GM21528 (cell line): ENCODE results near the gene TFEB.

Source experiments
- ATAC-seq: cut with Tn5 transposase; IDR thresholded peaks from one replicate; pipeline ENCODE4 v1.9.1; 2021; ENCODE audit warnings: mild to moderate bottlenecking, moderate library complexity; ENCODE audit not compliant: unreplicated experiment, low FRiP score

The TFEB gene

DNA sequence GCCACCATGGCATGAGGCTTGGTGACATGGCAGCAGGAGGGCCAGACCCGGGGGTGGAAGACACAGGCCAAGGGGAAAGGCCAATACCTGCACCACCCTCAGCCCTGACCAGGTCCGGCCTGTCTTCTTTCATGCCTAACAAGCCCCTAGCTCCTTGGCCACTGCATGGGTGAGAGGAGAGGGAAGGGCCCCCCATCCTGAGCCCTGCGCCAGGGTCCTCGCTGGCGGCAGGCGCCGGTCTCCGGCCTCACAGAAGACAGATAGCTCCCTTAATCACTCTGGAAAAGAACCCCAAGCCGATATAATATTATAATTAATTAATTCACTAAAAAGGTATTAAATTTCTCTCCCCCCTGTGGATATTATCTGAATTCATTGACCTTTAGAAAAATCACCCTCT is 55.7 kb downstream of the TFEB start:
- no peak for ATAC-seq

DNA sequence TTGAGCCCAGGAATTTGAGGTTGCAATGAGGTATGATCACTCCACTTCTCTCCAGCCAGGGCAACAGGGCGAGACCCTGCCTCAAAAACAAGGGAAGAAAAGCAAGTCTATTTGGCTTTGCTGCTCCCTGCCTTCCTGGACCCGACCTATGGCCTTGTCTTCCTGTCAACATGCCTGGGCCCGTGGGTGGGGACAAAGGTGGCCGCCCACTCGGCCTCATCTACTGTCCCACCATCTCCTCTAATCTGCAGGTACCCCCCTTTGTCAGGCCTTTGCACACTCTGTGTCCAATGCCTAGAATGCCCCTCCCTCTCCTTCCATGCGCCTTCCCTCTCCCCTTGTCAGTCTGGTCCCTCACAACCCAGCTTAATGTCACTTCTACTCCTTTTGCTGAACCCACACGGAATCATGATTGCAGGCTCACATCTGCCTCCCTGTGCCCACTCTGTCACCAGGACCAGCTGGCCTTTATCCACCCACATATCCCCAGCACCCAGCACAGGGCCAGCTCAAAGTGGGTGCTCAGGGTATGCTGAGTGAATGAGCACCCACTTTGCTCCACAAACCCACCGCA is 56.8 kb downstream of the TFEB start:
- no peak for ATAC-seq

DNA sequence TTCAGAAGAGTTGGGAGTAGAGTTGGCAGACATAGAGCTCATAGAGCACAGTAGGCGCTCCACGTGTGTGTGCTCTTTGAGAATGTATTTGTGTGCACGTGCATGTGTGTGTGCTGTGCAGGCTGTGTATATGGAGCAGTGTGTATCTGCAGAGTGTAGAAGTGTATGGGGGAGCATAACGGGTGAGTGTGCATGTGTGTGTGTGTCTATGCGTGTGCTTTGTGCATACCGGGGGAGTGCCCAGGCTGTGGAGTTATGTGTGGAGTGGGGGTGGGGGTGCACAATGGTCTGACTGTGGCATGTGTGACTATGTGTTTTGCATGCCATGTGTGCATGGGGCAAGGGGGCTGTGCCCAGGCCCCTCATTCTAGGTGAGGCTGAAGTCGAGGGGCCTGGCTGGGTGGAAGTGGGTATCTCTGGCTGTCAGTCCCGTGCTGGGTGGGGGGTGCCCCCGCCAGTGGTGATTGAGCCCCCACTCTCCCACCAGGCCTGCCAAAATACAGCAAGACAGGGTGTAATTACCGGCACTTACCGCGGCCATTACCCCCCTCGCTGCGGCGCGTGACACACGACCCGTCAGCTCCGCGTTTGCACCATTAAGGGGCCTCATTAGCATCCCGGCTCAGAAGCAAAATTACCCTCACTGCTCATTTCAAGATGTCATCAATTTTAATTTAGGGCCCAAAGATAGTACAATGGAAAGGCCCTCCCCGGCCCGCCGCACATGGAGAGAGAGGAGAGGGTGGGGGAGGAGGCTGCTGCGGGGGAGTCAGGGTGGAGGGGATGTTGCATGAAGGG is 58.1 kb downstream of the TFEB start:
- no peak for ATAC-seq

DNA sequence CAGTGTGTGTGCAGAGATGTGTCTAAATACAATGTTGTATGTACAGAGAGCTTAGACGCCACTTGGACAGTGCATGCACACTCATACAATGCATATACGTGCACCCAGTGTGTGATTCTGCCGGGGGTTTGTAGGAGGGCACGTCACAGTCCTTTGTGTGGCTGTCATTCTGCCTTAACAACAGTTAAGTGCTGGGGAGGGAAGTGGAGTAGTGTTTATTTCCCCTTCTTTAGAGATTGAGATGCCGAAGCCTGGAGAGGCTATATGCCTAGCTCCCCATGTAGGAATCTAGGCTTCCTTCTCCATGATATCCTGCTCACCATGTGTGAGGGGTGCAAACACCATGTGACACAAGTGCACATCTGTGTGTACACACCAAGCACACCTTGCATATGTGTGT is 59.0 kb downstream of the TFEB start:
- no peak for ATAC-seq

DNA sequence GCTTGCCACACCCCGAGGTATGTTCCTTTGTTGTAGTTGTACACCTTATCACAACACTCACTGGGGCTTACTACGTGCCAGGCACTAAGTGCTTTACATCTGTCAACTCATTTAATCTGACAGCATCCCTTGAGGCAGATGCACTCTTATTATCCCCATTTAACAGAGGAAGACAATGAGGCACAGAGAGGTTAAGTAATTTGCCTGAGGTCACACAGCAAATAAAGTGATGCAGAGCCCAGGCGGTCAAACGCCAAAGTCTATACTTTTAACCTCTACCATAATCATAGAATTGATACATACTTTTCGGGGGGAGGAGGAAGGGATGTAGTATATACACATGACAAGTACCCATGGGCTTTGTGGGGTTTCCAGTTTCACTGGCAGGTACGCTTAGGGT is 59.4 kb downstream of the TFEB start:
- ATAC-seq, result no peak

DNA sequence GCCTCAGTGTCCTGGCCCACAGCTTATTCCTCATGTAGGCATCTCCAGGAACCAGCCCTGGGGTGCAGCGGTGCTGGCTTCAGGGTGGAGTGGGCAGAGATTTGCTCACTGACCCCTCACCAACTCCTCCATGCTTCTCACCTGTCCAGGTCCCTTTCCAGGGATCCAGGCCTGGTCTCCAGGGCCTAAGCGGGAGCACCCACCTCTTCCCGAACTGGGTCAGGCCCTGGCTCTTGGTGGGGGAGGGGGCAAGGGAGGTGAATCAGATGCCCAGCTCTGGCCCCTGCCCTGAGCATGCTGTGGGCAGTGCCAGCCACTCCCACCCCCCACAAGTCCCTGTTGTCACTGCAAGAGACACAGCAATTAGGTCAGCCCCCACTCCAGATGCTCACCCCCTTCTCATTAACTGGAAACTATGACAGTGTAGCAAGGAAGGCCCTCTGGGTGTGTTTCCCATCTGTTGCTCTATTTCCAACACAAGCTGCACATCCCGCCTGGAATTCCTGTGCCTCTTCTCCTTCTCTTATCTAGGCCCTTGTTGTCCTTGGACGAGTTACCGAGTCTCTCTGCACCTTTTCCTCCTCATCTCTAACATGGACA is 60.1 kb downstream of the TFEB start:
- no peak for ATAC-seq

DNA sequence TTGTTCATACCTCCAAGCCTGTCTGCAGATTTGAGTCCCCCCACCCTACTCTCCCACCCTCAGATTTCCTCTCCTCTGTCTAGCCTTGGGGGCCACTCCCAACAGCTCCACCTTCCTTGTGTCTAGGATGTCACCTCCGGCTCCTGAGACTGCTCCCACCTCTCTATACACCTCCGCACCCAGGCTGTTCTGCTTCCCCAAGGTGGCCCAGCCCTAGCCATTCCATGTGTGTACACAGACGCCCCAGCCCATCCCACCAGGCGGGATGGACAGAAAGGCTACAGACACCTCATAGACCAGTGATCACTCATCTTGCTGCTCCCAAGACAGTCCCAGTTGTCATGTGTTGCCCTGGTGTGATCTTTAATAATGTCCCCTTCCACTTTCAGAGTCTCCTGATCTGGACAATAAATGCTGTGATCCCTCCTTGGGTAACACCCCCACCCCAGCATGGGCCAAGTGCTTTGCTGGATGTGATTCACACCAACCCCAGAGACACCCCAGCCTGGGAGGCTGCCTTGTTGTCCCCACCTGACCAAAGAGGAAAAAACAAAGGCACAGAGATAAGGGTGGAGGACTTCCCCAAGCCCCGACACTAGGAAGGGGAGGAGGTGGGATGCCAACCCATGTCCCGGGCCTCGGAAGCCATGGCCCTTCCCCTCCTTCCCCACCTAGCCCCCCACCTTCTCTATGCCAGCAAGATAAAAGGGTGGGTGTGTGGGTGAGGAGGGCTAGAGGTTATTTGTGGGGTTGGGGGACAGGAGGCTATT is 61.0 kb downstream of the TFEB start:
- no peak for ATAC-seq

DNA sequence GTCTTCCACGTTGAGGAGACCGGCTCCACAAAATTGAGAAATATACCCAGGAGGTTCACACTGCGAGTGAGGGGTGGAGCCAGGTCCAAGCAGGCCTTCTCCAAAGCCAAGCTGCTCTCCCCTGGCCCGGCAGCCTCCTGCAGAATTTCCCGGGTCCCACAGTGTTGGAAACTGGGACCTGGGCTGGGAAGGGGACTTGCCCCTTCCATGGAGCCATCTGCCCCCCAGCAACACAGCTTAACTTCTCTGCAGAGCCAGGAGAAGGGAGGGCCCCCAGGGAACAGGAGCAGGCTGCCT is 61.8 kb downstream of the TFEB start:
- ATAC-seq, result no peak

DNA sequence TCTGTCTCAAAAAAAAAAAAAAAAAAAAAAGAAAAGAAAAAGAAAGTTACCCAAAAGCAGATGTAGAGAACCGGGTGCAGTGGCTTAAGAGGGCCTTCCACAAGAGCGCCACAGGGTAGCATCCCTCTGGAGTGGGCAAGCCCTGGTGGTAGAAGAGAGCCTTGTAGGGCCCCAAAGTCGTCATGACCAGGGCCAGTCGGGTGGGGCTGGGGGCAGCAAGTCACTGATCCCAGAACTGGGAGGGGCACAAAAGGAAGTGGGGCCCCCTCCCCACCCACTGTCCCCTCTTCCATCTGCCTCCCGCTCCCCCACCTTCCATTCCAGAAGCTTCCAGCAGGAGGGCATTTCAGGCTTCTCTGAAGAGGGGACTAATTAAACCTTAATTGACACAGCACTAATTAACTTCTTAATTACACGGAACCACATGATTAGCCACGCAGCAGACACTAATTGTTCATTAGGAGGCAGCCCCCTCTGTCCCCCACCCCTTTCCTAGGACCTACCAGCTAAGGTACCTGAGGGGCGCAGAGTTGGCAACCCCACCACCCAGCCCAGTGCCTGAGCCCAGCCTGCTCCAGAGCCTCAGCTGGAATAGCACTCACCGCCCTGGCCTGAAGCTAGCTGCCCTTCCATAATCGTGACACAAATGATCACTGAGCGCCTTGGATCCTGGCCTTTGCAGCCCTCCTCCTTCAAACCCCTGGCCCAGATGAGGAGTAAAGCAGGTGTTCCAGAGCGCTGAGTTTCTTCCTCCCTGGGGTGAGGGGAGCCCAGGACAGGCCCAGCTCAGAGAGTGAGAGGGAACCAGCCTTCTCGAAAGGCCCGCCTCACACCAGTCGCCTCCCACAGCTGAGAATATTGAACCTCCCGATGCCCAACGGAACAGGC is 62.3 kb downstream of the TFEB start:
- no peak for ATAC-seq

DNA sequence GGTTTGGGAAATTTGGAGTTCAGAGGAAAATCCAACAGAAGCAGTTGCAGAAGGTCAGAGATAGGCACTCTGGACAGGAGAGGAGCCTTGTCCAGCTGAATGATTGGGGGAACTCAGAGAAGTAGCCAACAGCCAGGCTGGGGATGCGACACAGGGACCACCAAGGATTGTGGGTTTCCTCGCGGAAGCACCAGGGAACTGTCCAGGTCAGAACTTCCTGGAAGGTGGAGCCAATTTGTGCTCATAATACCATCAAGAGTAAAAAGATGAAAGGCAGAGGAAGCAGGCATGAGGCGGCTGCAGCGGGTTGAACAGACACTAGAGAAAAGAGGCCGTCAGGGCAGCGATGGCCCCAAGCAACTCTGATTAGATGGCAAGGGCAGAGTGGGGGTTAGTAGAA is 63.4 kb downstream of the TFEB start:
- ATAC-seq, result no peak

DNA sequence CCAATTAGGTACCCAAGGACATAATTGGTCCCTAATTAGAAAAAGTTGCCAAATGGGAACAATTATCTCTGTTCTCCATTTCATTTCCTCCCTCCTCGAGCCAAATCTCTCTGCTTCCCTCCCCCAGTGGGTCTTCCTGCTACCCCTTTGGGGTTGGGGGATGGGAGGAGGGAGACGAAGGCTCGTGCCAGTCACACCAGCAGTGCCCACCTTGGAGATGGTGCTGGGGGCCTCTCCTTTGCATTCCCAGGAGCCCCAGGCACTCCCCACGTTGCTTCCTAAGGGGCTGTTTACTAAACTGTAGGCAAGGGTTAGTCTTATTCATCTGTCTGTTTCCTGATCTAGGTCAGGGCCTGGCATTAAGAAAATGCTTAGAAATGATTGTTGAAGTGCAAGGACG is 64.0 kb downstream of the TFEB start:
- ATAC-seq, result no peak

DNA sequence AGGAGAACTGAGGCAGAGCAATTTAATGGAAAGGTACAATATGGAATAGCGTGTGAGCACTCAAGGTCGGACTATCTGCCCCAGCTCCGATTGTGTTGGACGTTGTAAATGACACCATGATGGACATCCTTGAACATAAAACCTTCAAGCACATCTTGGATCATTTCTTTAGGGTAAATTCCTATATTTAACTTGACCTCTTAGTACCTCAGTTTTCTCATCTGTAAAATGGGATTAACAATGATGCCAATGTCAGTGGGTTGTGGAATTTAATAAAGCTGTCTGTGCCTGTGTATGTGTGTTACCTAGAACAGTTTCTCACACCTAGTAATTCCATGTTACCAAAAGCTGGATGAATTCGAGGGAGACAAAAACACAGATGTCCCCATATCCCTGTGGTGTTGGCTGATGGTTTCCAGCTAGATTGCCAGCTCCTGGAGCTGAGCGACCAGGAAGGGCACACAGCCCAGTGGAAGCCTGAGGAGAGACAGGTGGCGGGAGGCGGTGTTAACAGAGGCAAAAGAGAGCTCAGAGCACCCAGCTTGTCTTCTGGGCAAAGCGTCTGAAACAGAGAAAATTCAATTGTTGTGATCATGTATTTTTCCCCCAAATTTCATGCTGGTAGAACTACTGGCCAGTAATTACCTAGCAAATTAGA is 64.6 kb downstream of the TFEB start:
- no peak for ATAC-seq

DNA sequence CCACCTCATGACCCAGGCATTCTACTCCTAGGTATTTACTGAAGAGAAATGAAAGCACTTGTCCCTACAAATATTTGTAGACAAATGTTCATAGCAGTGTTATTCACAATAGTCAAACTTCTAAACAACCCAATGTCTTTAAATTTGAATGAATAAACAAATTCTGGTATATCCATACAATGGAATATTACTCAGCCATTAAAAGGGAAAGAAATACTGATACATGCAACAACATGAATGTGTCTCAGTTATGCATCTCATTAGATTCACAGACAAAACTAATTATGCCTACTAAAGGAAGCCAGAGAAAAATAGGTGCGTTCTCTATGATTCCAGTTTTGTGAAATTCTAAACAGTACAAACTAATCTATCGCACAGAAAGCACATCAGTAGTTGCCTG is 66.4 kb downstream of the TFEB start:
- no peak for ATAC-seq

DNA sequence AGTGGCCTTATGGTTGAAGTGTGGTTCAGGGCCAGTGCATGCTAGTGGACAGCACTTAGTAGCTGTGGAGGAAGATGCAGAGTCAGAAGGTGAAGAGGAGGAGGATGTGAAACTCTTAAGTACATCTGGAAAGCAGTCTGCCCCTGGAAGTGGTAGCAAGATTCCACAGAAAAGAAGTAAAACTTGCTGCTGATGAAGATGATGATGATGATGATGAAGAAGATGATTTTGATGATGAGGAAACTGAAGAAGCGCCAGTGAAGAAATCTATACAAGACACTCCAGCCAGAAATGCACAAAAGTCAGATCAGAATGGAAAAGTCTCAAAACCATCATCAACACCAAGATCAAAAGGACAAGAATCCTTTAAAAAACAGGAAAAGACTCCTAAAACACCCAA is 68.2 kb downstream of the TFEB start:
- ATAC-seq, result no peak

DNA sequence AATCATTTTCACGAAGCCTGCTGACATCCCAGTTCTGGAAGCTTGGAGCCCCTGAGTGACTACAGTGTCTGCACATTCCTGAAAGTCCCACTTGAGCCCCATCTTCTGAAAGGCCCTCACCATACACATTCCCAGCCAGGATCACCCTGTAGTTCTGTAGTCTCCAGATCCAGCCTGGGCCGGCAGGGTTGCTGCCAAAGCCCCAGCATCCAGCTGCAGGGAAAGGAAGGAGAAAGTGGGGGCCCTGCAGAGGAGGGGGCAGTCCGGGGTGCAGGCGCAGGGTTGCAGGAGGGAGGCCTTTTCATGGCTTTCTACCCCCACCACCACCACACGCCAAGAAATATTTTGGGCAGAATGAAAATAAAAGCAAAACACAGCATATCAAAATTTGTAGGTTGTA is 71.1 kb downstream of the TFEB start:
- no peak for ATAC-seq

DNA sequence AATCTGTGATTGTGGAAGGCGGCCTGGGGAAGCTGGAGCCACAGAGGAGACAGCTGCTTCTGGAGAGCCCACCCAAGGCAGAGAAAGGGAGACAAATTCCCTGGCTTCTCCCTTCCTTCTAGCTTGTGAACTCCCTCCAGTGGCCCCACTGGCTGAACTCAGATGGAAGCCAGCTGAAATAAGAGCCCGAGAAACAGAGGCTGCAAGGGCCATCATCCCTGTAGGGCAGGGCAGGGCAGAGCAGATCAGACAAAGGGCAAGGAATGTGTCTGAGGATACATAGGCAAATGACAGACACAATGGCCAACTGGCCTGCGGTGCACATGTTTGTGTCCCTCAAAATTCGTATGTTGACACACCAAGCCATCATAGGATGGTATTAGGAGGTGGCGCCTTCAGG is 71.8 kb downstream of the TFEB start:
- no peak for ATAC-seq

DNA sequence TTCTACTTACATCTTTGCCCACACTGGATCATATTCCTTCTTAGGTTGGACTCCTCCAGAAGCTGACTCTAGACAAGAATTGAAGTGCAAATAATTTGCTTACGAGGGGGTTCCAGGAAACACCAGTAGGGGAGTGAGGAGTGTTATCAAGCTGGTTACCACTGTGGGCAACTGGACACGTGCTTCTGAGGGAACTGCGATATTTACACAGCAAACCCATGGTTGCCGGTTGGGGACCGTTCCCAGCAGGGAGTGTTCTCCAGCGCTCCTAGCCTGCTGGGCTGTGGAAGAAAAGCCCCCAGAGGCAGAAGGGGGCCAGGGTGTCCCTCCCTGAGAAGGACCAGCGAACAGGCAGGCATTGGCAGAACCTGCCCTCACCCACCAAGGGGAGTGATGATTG is 75.5 kb downstream of the TFEB start:
- no peak for ATAC-seq

DNA sequence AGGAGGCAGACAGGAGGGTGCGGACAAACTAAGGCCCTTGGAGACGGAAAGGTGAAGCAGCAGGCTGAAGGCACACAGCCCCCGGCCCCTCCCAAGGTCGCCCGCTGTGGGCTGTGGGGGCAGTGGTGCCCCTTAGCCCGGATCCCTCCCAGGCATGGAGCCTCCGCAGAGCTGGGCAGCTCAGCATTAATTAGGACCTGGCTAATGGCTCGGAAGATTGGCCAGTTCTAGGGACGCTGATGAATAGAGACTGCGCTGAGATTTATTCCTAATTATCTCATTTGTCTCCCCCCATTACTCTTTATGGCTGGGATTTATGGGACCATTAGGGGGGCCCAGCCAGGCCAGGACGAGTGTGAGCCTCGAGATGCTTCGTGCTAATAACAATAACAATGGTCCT is 76.8 kb downstream of the TFEB start:
- ATAC-seq, result no peak

DNA sequence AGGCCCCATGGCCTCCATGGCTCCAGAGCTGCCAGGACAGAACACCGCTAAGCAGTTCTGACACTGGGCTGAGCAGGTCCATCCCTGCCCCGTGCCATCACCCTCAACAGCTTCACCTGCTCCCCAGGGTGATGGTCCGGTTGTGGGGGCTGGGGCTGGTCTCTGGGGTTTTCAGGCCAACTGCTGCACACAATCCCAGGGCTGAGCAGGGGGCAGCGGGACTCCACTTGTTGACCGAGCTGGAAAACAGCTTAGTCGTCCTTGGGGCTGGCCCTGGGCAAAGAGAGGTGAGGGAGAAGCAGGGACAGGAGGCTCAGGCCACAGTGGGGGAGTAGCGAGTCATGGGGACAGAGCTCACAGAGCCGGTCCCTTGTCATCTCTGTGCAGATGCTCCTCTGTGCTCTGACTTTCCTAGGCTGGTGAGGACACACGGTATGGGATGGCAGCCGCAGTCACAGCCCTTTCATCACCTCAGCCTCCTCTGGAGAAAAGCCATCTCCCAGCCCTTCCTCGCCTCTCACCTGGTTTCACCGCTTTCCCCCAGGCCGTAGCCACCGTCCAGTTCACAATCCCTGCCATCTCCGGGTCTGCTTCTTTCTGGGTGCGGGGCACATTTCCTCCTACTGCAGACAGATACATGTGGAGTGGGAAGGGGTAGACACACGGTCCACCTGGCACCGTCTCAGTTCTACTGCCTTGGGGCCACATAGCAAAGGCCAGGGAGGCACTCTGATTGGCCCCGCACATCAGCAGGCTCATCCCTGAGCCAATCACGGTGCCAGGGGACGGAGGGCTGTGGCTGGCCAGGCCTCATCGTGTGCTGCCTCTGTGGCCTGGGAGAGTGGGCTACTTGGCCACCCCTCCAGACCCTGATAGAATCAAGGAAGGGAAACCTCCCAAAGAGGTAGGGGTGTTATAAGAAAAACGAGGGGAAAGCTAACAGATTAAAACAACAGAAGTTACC is 78.0 kb downstream of the TFEB start:
- no peak for ATAC-seq
